HCEC 1CT (cell line): ENCODE results near the gene TNK1.
A peak's percentile ranks its signal among the peaks of the same experiment; 100 is the strongest.
"Not testable (repeated sequence)": the region's sequence is repeated elsewhere in the genome, so short reads cannot be mapped to it uniquely, and the experiment has no call there.

Experiments used
- DNase-seq: peaks from one replicate; pipeline ENCODE4 v3.0.0-alpha.2; 2017

TNK1 gene

GRCh38 chr17:7380855-7381683 lies at the start of gene TNK1:
Gene TNK1 (plus strand): TSS chr17:7381089. CDS start chr17:7382927, 1,838 bp downstream.
- DNase-seq, result no peak

GRCh38 chr17:7332111-7332510 lies 48.8 kb upstream of the TNK1 start:
- DNase-seq, result no peak

GRCh38 chr17:7332600-7333069 lies 48.3 kb upstream of the TNK1 start:
- DNase-seq, result not testable (repeated sequence)

- no peak for DNase-seq
These were observed 45.9 kb upstream of the TNK1 start for GRCh38 chr17:7334938-7335538.

DNA sequence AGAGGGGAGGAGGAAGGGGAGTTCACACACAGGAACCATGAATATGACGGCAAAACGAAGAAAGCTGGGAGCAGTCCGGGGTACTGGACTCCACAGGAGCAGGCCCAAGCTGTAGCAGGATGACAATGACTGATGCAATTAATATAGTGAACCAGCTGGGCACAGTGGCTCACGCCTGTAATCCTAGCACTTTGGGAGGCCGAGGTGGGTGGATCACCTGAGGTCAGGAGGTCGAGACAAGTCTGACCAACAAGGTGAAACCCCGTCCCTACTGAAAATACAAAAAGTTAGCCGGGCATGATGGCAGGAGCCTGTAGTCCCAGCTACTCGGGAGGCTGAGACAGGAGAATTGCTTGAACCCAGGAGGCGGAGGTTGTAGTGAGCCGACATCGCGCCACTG lies 45.1 kb upstream of the TNK1 start:
- not testable (repeated sequence) for DNase-seq

- DNase-seq, result no peak
These were observed 44.4 kb upstream of the TNK1 start, which contains the start of gene ACAP1 for GRCh38 chr17:7336240-7337175. Gene ACAP1 (plus strand): TSS chr17:7336529. CDS start chr17:7336735, 206 bp downstream.

GRCh38 chr17:7337600-7337999 lies 43.3 kb upstream of the TNK1 start:
- not testable (repeated sequence) for DNase-seq

DNA sequence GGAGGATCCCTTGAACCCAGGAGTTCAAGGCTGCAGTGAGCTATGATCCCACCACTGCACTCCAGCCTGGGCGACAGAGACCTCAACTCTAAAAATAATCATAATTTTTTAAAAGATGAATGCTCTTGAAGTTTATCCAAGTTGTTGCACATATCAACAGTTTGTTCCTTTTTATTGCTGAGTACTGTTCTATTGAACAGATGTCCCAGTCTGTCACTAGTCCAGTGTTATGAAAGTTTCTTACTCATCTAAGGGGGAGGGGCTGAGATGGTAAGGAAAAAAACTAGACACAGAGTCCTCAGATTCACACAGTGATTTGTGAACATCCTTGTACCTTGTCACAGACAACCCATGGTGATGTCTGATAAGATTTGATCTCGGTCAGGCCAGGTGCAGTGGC lies 40.7 kb upstream of the TNK1 start:
- DNase-seq, result peak; percentile 36

GRCh38 chr17:7341842-7342241 lies 39.0 kb upstream of the TNK1 start:
- no peak for DNase-seq

DNA sequence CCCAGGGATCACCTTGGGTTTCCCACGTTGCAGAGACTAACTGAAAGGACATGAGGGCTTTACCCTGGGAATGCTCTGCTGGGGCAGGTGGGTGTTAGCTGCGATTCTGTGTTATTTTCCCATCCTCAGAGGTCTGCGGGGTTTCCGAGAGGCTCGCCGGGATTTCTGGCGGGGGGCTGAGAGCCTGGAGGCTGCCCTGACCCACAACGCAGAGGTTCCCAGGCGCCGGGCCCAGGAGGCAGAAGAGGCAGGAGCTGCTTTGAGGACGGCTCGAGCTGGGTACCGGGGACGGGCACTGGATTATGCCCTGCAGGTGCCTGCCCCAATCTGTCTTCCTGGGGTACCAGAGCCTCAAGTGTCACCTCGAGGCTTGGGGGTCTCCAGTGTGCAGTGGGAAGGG lies 37.6 kb upstream of the TNK1 start:
- no peak for DNase-seq

DNA sequence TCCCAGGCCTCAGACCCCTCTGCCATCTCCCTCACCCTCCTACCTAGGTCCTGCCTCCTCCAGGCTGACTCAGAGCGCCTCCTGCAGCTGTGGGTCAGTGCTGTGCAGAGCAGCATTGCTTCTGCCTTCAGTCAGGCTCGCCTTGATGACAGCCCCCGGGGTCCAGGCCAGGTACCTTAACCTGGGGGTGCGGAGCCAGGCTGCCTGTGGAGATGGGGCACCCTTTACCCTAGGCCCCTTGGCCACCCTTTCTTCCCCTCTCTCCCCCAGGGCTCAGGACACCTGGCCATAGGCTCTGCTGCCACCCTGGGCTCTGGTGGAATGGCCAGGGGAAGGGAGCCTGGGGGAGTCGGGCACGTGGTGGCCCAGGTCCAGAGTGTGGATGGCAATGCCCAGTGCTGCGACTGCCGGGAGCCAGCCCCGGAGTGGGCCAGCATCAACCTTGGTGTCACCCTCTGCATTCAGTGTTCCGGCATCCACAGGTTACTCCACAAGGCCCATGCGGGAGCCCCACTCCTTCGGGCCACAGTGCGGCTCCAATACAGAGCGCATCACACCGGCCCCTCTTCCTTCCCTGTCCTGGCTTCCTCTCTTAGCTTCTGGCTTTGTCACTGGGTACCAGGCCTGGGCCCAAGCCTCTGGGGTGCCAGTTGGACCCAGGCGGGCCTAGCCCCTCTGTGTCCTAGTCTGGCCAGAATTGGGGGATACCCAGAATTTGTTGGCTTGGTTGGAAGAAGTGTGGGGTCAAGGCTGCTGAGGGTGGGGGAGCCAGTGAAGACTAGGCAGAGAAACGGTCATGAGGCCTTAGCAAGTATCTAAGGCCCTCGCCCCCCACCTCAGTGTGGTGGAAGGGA lies 33.9 kb upstream of the TNK1 start:
- DNase-seq, result no peak

DNA sequence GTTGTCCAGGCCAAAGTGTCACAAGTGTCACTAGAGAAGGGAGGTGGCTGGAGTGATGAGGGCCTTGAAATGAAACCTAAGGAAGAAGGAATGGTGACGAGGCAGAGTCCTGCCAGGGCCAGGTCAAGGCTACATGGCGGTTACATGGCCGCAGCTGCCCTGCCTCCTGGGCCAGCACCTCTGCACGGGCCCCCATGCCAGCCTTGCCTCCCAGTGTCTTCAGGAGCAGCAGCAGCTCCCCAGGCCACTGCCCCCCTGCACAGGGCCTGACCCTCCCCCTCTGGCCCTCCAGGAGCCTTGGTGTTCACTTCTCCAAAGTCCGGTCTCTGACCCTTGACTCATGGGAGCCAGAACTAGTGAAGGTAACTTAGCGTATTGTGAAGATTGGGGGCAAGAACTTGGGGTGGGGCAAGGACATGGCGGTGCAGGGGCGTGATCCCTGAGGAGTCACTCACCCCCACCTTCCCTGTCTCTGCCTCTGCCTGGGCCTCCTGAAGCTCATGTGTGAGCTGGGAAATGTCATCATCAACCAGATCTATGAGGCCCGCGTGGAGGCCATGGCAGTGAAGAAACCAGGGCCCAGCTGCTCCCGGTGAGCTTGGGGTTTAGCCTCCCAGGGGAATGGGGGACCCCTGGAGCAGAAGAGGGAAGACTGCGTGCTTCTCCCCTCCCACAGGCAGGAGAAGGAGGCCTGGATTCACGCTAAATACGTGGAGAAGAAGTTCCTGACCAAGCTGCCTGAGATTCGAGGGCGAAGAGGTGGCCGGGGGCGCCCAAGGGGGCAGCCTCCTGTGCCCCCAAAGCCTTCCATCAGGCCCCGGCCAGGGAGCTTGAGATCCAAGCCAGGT lies 33.0 kb upstream of the TNK1 start:
- DNase-seq, result no peak

GRCh38 chr17:7348478-7349242 lies 32.2 kb upstream of the TNK1 start:
- DNase-seq, result no peak

DNA sequence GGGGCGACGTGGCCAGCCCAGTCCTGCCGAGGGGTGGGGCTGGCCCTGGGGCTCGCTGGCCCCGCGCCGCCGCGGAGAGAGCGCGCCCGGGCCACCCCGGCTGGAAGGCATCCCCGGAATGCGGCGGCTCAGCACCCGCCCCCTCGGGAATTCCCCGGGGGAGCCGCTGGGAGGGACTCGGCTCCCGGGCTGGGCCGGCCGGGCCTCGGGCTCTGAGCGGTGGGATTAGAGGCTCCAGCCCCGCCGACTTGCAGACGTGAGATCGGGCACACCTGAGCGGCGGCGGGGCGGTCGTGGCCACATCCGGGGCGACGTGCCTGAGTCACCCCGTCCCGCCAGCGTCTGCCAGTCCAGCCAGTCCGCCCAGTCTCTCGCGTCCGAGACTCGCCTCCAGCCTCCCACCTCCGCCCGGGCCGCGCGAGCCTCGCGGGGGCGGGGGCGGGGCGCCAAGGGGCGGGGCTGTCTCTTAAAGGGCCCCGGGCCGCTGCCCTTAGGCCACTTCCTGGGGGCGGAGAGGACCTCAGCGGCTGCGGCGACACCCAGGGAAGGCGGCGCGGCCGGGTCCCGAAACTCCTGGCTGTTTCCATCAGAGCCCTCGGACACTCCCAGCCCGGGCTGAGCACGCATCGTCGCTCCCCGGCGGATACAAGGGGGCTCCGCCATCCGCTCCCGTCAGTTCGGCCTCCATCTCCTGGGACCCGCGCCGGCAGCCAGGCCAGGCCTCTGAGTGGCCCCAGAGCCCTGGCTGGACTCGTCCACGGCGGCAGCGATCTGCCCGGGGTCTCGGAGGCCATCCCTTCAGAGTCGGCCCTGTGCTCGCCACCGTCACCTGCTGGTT lies 29.0 kb upstream of the TNK1 start, which contains the start of gene KCTD11:
Gene KCTD11, plus strand, starts transcription at position 498 of the 838 bp plus-strand sequence.
- DNase-seq, result peak; percentile 88

DNA sequence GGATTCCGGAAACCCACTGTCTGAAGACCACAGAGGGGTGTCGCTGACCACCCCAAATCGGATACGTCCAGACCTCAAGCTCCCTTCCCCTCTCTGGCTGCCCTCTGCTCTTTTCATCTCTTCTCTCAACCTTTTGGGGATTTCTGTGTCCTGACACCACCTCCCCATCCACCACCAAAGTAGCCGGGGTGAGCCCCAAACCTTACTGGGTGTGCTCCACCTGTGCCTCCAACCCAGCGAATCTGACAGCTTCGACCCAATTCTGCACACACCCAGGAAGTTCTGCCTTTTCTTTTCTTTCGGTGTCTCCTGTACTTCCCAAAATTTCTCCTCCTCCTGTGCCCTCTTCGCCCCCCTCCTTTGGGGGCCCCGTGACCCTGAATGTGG lies 28.4 kb upstream of the TNK1 start:
- DNase-seq, result no peak

DNA sequence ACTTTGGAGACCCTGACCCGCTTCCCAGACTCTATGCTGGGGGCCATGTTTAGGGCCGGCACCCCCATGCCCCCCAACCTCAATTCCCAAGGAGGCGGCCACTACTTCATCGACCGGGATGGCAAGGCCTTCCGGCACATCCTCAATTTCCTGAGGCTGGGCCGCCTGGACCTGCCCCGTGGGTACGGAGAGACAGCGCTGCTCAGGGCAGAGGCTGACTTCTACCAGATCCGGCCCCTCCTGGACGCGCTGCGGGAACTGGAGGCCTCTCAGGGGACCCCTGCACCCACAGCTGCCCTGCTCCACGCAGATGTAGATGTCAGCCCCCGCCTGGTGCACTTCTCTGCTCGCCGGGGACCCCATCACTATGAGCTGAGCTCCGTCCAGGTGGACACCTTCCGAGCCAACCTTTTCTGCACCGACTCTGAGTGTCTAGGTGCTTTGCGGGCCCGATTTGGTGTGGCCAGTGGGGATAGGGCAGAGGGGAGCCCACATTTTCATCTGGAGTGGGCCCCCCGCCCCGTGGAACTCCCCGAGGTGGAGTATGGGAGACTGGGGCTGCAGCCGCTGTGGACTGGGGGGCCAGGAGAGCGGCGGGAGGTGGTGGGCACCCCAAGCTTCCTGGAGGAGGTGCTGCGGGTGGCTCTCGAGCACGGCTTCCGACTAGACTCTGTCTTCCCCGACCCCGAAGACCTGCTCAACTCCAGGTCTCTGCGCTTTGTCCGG lies 27.8 kb upstream of the TNK1 start:
- DNase-seq, result no peak

- peak; percentile 32 for DNase-seq
These were observed 26.5 kb upstream of the TNK1 start for GRCh38 chr17:7354262-7354843.

- no peak for DNase-seq
These were observed 25.8 kb upstream of the TNK1 start, which contains the start of gene TMEM95 for GRCh38 chr17:7355053-7355452. Gene TMEM95 (plus strand): TSS chr17:7355156. CDS start chr17:7355205, 49 bp downstream.
